IMR-90 (cell line): Measurements from ENCODE around the gene PPP1R37.

Experiments used
- BHLHE40 ChIP-seq: fragments of 150-350 bp; IDR thresholded peaks from 2 replicates; pipeline ENCODE4 v1.6.1; 2016; ENCODE audit warnings: mild to moderate bottlenecking, low read depth, low read length
- ELK1 ChIP-seq: fragments of 150-350 bp; IDR thresholded peaks from 2 replicates; pipeline ENCODE4 v1.6.1; 2016; ENCODE audit warnings: low read depth, mild to moderate bottlenecking, low read length, moderate library complexity, borderline replicate concordance
- POLR2A ChIP-seq: IDR thresholded peaks from 2 replicates; pipeline ENCODE4 v1.6.1; 2012; ENCODE audit warnings: mild to moderate bottlenecking, low read depth, low read length
- RAD21 ChIP-seq: IDR thresholded peaks from 2 replicates; pipeline ENCODE4 v1.6.1; 2012; ENCODE audit warnings: low read length, improper control_type of control experiment
- RFX5 ChIP-seq: IDR thresholded peaks from 2 replicates; pipeline ENCODE4 v1.8.0; 2012; ENCODE audit warnings: low read depth, mild to moderate bottlenecking, low read length, moderate library complexity
- TF ChIP-seq, protein P1 (sequence below): conservative IDR thresholded peaks from 2 replicates; pipeline ENCODE4 v1.5.1; 2012; ENCODE audit warnings: mild to moderate bottlenecking, low read depth, low read length, improper control_type of control experiment

DNA sequence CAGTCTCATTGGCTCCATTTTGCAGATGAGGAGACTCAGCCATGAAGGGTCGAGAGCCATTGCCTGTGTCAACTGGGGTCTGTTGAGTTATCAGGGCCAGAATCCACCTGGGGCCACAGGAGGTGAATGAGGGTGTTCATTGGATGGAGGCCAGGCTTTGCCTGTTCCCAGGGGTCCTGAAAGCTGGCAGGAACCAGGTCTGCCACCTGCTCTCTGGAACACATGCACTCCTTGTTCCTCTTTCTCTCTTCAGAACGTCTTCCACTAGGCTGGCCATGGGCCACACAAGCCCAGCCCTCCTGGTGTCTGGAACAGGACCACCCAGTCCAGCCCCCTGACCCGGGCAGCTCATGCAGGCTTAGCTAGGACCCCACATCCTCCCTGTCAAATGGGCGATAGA, 21.1 kb downstream of the PPP1R37 start:
- TF ChIP-seq, protein P1, sequence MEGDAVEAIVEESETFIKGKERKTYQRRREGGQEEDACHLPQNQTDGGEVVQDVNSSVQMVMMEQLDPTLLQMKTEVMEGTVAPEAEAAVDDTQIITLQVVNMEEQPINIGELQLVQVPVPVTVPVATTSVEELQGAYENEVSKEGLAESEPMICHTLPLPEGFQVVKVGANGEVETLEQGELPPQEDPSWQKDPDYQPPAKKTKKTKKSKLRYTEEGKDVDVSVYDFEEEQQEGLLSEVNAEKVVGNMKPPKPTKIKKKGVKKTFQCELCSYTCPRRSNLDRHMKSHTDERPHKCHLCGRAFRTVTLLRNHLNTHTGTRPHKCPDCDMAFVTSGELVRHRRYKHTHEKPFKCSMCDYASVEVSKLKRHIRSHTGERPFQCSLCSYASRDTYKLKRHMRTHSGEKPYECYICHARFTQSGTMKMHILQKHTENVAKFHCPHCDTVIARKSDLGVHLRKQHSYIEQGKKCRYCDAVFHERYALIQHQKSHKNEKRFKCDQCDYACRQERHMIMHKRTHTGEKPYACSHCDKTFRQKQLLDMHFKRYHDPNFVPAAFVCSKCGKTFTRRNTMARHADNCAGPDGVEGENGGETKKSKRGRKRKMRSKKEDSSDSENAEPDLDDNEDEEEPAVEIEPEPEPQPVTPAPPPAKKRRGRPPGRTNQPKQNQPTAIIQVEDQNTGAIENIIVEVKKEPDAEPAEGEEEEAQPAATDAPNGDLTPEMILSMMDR: no peak
- TF ChIP-seq BHLHE40 (no peak), POLR2A (no peak), ELK1 (no peak), RFX5 (no peak), RAD21 (no peak)
